Measurements from ENCODE around the gene MMP20. TPM values are rescaled to one million over a fixed set of nuclear protein-coding genes. Genes with fewer than 3 reads are reported as not detected.

MMP20 gene
- total RNA-seq, 6 experiments from 2014 or later: not detected

- intact Hi-C loops (cut with DNase I): no loop called here
- H3K4me3 ChIP-seq: no peak overlapping the region
- 50% methylated on average over 6 of the region's 6 CpGs for WGBS (ENCODE audit: insufficient coverage, low coverage, low lambda C conversion rate, missing lambda C conversion rate)
- no peaks in the 10 kb centered on the region for H3K9me3 ChIP-seq
- no peak overlapping the region for H3K27ac ChIP-seq
- H3K27me3 ChIP-seq: no peaks in the 10 kb centered on the region
- ATAC-seq (peak in 2 of 4 donors; percentile 37 to 45), DNase-seq (no peak)
- H3K36me3 ChIP-seq: no peaks in the 10 kb centered on the region
- peak in 3 of 4 donors; percentile 12 to 26 (median 16) for TF ChIP-seq CTCF (IDR thresholded peaks at IDR 0.05)
- TF ChIP-seq POLR2A (IDR thresholded peaks at IDR 0.05): no peak
- no peaks in the 10 kb centered on the region for H3K4me1 ChIP-seq
Measured at GRCh38 chr11:102534261-102534872, 90.8 kb downstream of the MMP20 start.

- ATAC-seq (peak in 2 of 4 donors; percentile 38 to 42), DNase-seq (no peak)
- Histone ChIP-seq H3K9me3 (no peaks in the 10 kb centered on the region), H3K4me3 (no peak within 1 kb of the TSS), H3K36me3 (no peaks in the 10 kb centered on the region), H3K27ac (no peak within 1 kb of the TSS), H3K4me1 (no peaks in the 10 kb centered on the region), H3K27me3 (no peaks in the 10 kb centered on the region)
- TF ChIP-seq POLR2A (IDR thresholded peaks at IDR 0.05): no peak
- no peak for TF ChIP-seq CTCF (IDR thresholded peaks at IDR 0.05)
- intact Hi-C loops (cut with DNase I): no loop called here
- WGBS (ENCODE audit: insufficient coverage, low coverage, low lambda C conversion rate, missing lambda C conversion rate): 39% methylated on average over 6 of the region's 8 CpGs
Measured at GRCh38 chr11:102530558-102530957, 94.6 kb downstream of the MMP20 start, which contains the start of gene MMP7. MMP7 (minus strand) TSS chr11:102530747; CDS start chr11:102530700, 47 bp downstream.

GRCh38 chr11:102528618-102529017, 96.5 kb downstream of the MMP20 start:
- H3K27me3 ChIP-seq: no peaks in the 10 kb centered on the region
- no peak overlapping the region for H3K4me3 ChIP-seq
- intact Hi-C loops (cut with DNase I): no loop called here
- H3K27ac ChIP-seq: no peak overlapping the region
- no peaks in the 10 kb centered on the region for H3K9me3 ChIP-seq
- no peaks in the 10 kb centered on the region for H3K4me1 ChIP-seq
- no peak for ATAC-seq
- TF ChIP-seq CTCF (IDR thresholded peaks at IDR 0.05) (no peak), POLR2A (IDR thresholded peaks at IDR 0.05) (no peak)
- no peak for DNase-seq
- H3K36me3 ChIP-seq: no peaks in the 10 kb centered on the region

GRCh38 chr11:102527684-102528083, 97.4 kb downstream of the MMP20 start:
- intact Hi-C loops (cut with DNase I): no loop called here
- DNase-seq (no peak), ATAC-seq (no peak)
- Histone ChIP-seq H3K27me3 (no peaks in the 10 kb centered on the region), H3K36me3 (no peaks in the 10 kb centered on the region), H3K9me3 (no peaks in the 10 kb centered on the region), H3K4me1 (no peaks in the 10 kb centered on the region), H3K27ac (no peak overlapping the region), H3K4me3 (no peak overlapping the region)
- TF ChIP-seq CTCF (IDR thresholded peaks at IDR 0.05) (no peak), POLR2A (IDR thresholded peaks at IDR 0.05) (no peak)
- WGBS (ENCODE audit: insufficient coverage, low coverage, low lambda C conversion rate, missing lambda C conversion rate): 57% methylated on average over 2 of the region's 2 CpGs

GRCh38 chr11:102527041-102527440, 98.1 kb downstream of the MMP20 start:
- Histone ChIP-seq H3K4me3 (no peak overlapping the region), H3K36me3 (no peaks in the 10 kb centered on the region), H3K27ac (no peak overlapping the region), H3K4me1 (no peaks in the 10 kb centered on the region), H3K27me3 (no peaks in the 10 kb centered on the region), H3K9me3 (no peaks in the 10 kb centered on the region)
- WGBS (ENCODE audit: insufficient coverage, low coverage, low lambda C conversion rate, missing lambda C conversion rate): 75% methylated on average over 1 of the region's 1 CpG
- TF ChIP-seq CTCF (IDR thresholded peaks at IDR 0.05) (no peak), POLR2A (IDR thresholded peaks at IDR 0.05) (no peak)
- intact Hi-C loops (cut with DNase I): no loop called here
- DNase-seq (no peak), ATAC-seq (no peak)
